ENCODE results near the gene GGTA1. TPM values are rescaled to one million over a fixed set of nuclear protein-coding genes. Genes with fewer than 3 reads are reported as not detected.

The GGTA1 gene
- total and polyA plus RNA-seq, 2 donors (not counting 1 experiment from before 2014, with no cell fraction given) = not detected

- Histone ChIP-seq H3K4me1 (ENCODE audit: control insufficient read depth, extremely low read depth, insufficient read depth, low read length) (no peaks in the 10 kb centered on the region), H3K4me3 (replicated peaks in 1 of 4; ENCODE audit: control extremely low read depth in 1 of 4, insufficient read depth in 1 of 4, low read depth in 3 of 4, low read length in 4 of 4) (no peak overlapping the region), H3K36me3 (ENCODE audit: control insufficient read depth, insufficient read depth, low read length) (no peaks in the 10 kb centered on the region), H3K27ac (ENCODE audit: insufficient read depth, low read length) (no peak overlapping the region), H3K79me2 (ENCODE audit: control insufficient read depth, insufficient read depth, low read length) (no peaks in the 10 kb centered on the region), H3K9ac (ENCODE audit: insufficient read depth, low read length) (no peak overlapping the region), H3K4me2 (ENCODE audit: extremely low read depth, insufficient read depth, low read length) (no peak overlapping the region), H3K27me3 (ENCODE audit: control insufficient read depth, insufficient read depth, low read length) (peaks cover 15% of the 10 kb centered on the region), H3K9me3 (ENCODE audit: control insufficient read depth, insufficient read depth, low read depth, low read length) (no peaks in the 10 kb centered on the region), H4K20me1 (ENCODE audit: control insufficient read depth, extremely low read depth, insufficient read depth, low read length) (no peaks in the 10 kb centered on the region), H2AFZ (ENCODE audit: low read length) (no peak overlapping the region)
- DNase-seq (ENCODE audit: low read depth in 2 of 2) = peak in 1 of 2 donors; percentile 22
- TF ChIP-seq, protein P1, sequence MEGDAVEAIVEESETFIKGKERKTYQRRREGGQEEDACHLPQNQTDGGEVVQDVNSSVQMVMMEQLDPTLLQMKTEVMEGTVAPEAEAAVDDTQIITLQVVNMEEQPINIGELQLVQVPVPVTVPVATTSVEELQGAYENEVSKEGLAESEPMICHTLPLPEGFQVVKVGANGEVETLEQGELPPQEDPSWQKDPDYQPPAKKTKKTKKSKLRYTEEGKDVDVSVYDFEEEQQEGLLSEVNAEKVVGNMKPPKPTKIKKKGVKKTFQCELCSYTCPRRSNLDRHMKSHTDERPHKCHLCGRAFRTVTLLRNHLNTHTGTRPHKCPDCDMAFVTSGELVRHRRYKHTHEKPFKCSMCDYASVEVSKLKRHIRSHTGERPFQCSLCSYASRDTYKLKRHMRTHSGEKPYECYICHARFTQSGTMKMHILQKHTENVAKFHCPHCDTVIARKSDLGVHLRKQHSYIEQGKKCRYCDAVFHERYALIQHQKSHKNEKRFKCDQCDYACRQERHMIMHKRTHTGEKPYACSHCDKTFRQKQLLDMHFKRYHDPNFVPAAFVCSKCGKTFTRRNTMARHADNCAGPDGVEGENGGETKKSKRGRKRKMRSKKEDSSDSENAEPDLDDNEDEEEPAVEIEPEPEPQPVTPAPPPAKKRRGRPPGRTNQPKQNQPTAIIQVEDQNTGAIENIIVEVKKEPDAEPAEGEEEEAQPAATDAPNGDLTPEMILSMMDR (conservative IDR thresholded peaks at IDR 0.05 in 1 of 2, IDR thresholded peaks at IDR 0.05 in 1 of 2; ENCODE audit: low read depth in 1 of 2, low read length in 2 of 2) = no peak
- TF ChIP-seq EZH2 (IDR thresholded peaks at IDR 0.05; ENCODE audit: low read length, missing control alignments) = no peak
Observed at GRCh38 chr9:121451586-121451985, 48.1 kb downstream of the GGTA1 start.

- no peak for DNase-seq (ENCODE audit: low read depth in 2 of 2)
Observed at GRCh38 chr9:121450241-121450640, 49.4 kb downstream of the GGTA1 start.

DNA sequence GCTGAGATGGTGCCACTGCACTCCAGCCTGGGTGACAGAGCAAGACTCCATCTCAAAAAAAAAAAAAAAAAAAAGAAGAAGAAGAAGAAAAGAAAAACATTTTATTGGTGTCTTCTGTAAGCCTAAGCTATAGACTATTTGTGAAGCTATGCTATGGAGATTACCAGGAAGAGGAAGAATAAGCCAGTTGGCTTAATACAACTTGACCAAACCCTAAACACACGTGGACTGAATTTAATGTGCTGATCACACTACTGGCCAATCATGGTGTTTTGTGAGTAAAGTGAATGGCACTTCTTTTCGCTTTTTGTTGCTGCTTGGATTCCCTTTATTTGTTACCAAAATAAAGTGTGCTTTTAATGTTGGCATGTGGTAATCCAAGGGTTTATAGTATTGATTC is 49.9 kb downstream of the GGTA1 start:
- H3K27me3 ChIP-seq (ENCODE audit: control insufficient read depth, insufficient read depth, low read length) = peaks cover 19% of the 10 kb centered on the region

More at GRCh38 chr9:121450241-121450640, 49.4 kb downstream of the GGTA1 start:
- TF ChIP-seq, protein P1 (conservative IDR thresholded peaks at IDR 0.05 in 1 of 2, IDR thresholded peaks at IDR 0.05 in 1 of 2; ENCODE audit: low read depth in 1 of 2, low read length in 2 of 2) = no peak
- TF ChIP-seq EZH2 (IDR thresholded peaks at IDR 0.05; ENCODE audit: low read length, missing control alignments) = no peak
- Histone ChIP-seq H3K36me3 (ENCODE audit: control insufficient read depth, insufficient read depth, low read length) (no peaks in the 10 kb centered on the region), H3K27ac (ENCODE audit: insufficient read depth, low read length) (no peak overlapping the region), H3K79me2 (ENCODE audit: control insufficient read depth, insufficient read depth, low read length) (no peaks in the 10 kb centered on the region), H3K4me1 (ENCODE audit: control insufficient read depth, extremely low read depth, insufficient read depth, low read length) (no peaks in the 10 kb centered on the region), H2AFZ (ENCODE audit: low read length) (no peak overlapping the region), H3K4me3 (replicated peaks in 1 of 4; ENCODE audit: control extremely low read depth in 1 of 4, insufficient read depth in 1 of 4, low read depth in 3 of 4, low read length in 4 of 4) (no peak overlapping the region), H3K4me2 (ENCODE audit: extremely low read depth, insufficient read depth, low read length) (no peak overlapping the region), H3K9ac (ENCODE audit: insufficient read depth, low read length) (no peak overlapping the region), H4K20me1 (ENCODE audit: control insufficient read depth, extremely low read depth, insufficient read depth, low read length) (no peaks in the 10 kb centered on the region), H3K27me3 (ENCODE audit: control insufficient read depth, insufficient read depth, low read length) (peaks cover 19% of the 10 kb centered on the region), H3K9me3 (ENCODE audit: control insufficient read depth, insufficient read depth, low read depth, low read length) (no peaks in the 10 kb centered on the region)

More for the DNA sequence above, 49.9 kb downstream of the GGTA1 start:
- Histone ChIP-seq H3K9ac (ENCODE audit: insufficient read depth, low read length) (no peak overlapping the region), H3K4me1 (ENCODE audit: control insufficient read depth, extremely low read depth, insufficient read depth, low read length) (no peaks in the 10 kb centered on the region), H3K36me3 (ENCODE audit: control insufficient read depth, insufficient read depth, low read length) (no peaks in the 10 kb centered on the region), H4K20me1 (ENCODE audit: control insufficient read depth, extremely low read depth, insufficient read depth, low read length) (no peaks in the 10 kb centered on the region), H3K79me2 (ENCODE audit: control insufficient read depth, insufficient read depth, low read length) (no peaks in the 10 kb centered on the region), H3K27ac (ENCODE audit: insufficient read depth, low read length) (no peak overlapping the region), H3K4me3 (replicated peaks in 1 of 4; ENCODE audit: control extremely low read depth in 1 of 4, insufficient read depth in 1 of 4, low read depth in 3 of 4, low read length in 4 of 4) (no peak overlapping the region), H3K9me3 (ENCODE audit: control insufficient read depth, insufficient read depth, low read depth, low read length) (no peaks in the 10 kb centered on the region), H2AFZ (ENCODE audit: low read length) (no peak overlapping the region), H3K4me2 (ENCODE audit: extremely low read depth, insufficient read depth, low read length) (no peak overlapping the region)
- TF ChIP-seq, protein P1 (conservative IDR thresholded peaks at IDR 0.05 in 1 of 2, IDR thresholded peaks at IDR 0.05 in 1 of 2; ENCODE audit: low read depth in 1 of 2, low read length in 2 of 2) = no peak
- no peak for TF ChIP-seq EZH2 (IDR thresholded peaks at IDR 0.05; ENCODE audit: low read length, missing control alignments)
- no peak for DNase-seq (ENCODE audit: low read depth in 2 of 2)

All from fibroblast of lung (primary cell).